ENCODE data around the gene ATP5PO. TPM values are rescaled to one million over a fixed set of nuclear protein-coding genes. Genes with fewer than 3 reads are reported as not detected.

Gene ATP5PO
- total RNA-seq, 1 experiment from 2014 or later, result 254 TPM

- POLR2A ChIA-PET (ENCODE audit: low non-redundant PET), result no interaction called here
- Histone ChIP-seq H3K9me3 (ENCODE audit: low read depth, low read length, poor library complexity, severe bottlenecking) (no peaks in the 10 kb centered on the region), H3K27me3 (replicated peaks; ENCODE audit: insufficient read depth, low read depth, low read length, poor library complexity) (no peaks in the 10 kb centered on the region), H3K36me3 (ENCODE audit: insufficient read depth, low read length, poor library complexity, severe bottlenecking) (no peaks in the 10 kb centered on the region), H3K27ac (ENCODE audit: low read depth, low read length, poor library complexity, severe bottlenecking) (no peak overlapping the region), H3K4me3 (ENCODE audit: low read depth, low read length, poor library complexity, severe bottlenecking) (no peak overlapping the region), H3K4me1 (ENCODE audit: insufficient read depth, low read length, poor library complexity, severe bottlenecking) (no peaks in the 10 kb centered on the region)
- CTCF ChIA-PET, result no interaction called here
- TF ChIP-seq EZH2 (IDR thresholded peaks at IDR 0.05; ENCODE audit: borderline replicate concordance, low read depth, low read length, poor library complexity, severe bottlenecking), result no peak
- TF ChIP-seq CTCF (conservative IDR thresholded peaks at IDR 0.05; ENCODE audit: low read depth, low read length), result no peak
- intact Hi-C loops (cut with micrococcal nuclease; ENCODE audit: unreplicated experiment), result no loop called here
- no peak for DNase-seq (ENCODE audit: low spot score)
- BruUV-seq (replicated peaks), result no TSS peak
Observed at GRCh38 chr21:33885172-33885514, 30.5 kb downstream of the ATP5PO start.

- Histone ChIP-seq H3K27ac (ENCODE audit: low read depth, low read length, poor library complexity, severe bottlenecking) (no peak overlapping the region), H3K27me3 (replicated peaks; ENCODE audit: insufficient read depth, low read depth, low read length, poor library complexity) (no peaks in the 10 kb centered on the region), H3K9me3 (ENCODE audit: low read depth, low read length, poor library complexity, severe bottlenecking) (no peaks in the 10 kb centered on the region), H3K36me3 (ENCODE audit: insufficient read depth, low read length, poor library complexity, severe bottlenecking) (no peaks in the 10 kb centered on the region), H3K4me1 (ENCODE audit: insufficient read depth, low read length, poor library complexity, severe bottlenecking) (no peaks in the 10 kb centered on the region), H3K4me3 (ENCODE audit: low read depth, low read length, poor library complexity, severe bottlenecking) (no peak overlapping the region)
- DNase-seq (ENCODE audit: low spot score), result no peak
- no TSS peak for BruUV-seq (replicated peaks)
- ChIA-PET CTCF (no interaction called here), POLR2A (ENCODE audit: low non-redundant PET) (no interaction called here)
- TF ChIP-seq CTCF (conservative IDR thresholded peaks at IDR 0.05; ENCODE audit: low read depth, low read length), result no peak
- TF ChIP-seq EZH2 (IDR thresholded peaks at IDR 0.05; ENCODE audit: borderline replicate concordance, low read depth, low read length, poor library complexity, severe bottlenecking), result no peak
- intact Hi-C loops (cut with micrococcal nuclease; ENCODE audit: unreplicated experiment), result no loop called here
Observed at GRCh38 chr21:33884376-33885171, 31.0 kb downstream of the ATP5PO start.

- Histone ChIP-seq H3K9me3 (ENCODE audit: low read depth, low read length, poor library complexity, severe bottlenecking) (no peaks in the 10 kb centered on the region), H3K4me1 (ENCODE audit: insufficient read depth, low read length, poor library complexity, severe bottlenecking) (no peaks in the 10 kb centered on the region), H3K27ac (ENCODE audit: low read depth, low read length, poor library complexity, severe bottlenecking) (no peak overlapping the region), H3K36me3 (ENCODE audit: insufficient read depth, low read length, poor library complexity, severe bottlenecking) (no peaks in the 10 kb centered on the region), H3K4me3 (ENCODE audit: low read depth, low read length, poor library complexity, severe bottlenecking) (no peak overlapping the region), H3K27me3 (replicated peaks; ENCODE audit: insufficient read depth, low read depth, low read length, poor library complexity) (no peaks in the 10 kb centered on the region)
- no TSS peak for BruUV-seq (replicated peaks)
- DNase-seq (ENCODE audit: low spot score), result no peak
- CTCF ChIA-PET, result no interaction called here
- no peak for TF ChIP-seq CTCF (conservative IDR thresholded peaks at IDR 0.05; ENCODE audit: low read depth, low read length)
- POLR2A ChIA-PET (ENCODE audit: low non-redundant PET), result no interaction called here
- intact Hi-C loops (cut with micrococcal nuclease; ENCODE audit: unreplicated experiment), result no loop called here
Observed at GRCh38 chr21:33883118-33883517, 32.5 kb downstream of the ATP5PO start.

All from A673 (cell line).